ENCODE data around the gene TAGLN2. TPM values are rescaled to one million over a fixed set of nuclear protein-coding genes. Genes with fewer than 3 reads are reported as not detected.
A peak's percentile ranks its signal among the peaks of the same experiment; 100 is the strongest.

The TAGLN2 gene
- 457 TPM for polyA plus RNA-seq (2013, experiment 1 of 2; ENCODE audit: insufficient read length)
- polyA plus RNA-seq (2013, experiment 2 of 2; ENCODE audit: insufficient read length) = 474 TPM

GRCh38 chr1:159924791-159925718 is at the start of gene TAGLN2:
TSS of gene TAGLN2 (minus strand) at chr1:159925507. CDS start at chr1:159920509, 4,998 bp downstream.
- peak; percentile 92 for DNase-seq

DNA sequence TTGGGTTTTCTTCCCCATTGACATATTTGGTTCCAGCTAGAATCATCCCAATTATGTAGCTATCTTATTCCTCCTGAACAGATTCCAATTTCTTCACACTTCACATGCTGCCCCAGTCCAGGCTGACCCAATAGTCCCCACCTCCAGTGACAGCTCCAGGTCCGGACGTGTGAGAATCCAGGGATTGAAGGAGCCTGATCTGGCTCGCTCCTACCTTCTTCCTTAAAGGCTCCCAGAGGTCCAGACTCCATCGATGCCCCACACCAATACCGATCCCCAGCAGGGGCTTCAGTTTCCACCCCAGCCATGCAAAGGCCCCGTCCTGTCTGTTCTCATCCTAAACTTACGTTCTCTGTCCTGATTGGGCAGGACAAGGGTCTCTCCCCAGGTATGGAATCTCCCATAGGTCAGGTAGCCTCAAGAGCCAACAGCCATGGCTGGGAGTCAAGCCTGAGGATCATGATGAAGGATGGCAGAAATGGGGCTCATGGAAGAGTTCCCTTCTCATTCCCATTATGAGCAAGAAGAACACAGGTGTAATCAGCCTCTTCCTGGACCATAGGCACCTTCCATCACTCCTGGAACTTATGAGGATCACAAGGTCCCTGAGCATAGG is 49.2 kb upstream of the TAGLN2 start:
- DNase-seq = no peak

- DNase-seq = no peak
Observed at GRCh38 chr1:159973350-159973940, 48.1 kb upstream of the TAGLN2 start.

DNA sequence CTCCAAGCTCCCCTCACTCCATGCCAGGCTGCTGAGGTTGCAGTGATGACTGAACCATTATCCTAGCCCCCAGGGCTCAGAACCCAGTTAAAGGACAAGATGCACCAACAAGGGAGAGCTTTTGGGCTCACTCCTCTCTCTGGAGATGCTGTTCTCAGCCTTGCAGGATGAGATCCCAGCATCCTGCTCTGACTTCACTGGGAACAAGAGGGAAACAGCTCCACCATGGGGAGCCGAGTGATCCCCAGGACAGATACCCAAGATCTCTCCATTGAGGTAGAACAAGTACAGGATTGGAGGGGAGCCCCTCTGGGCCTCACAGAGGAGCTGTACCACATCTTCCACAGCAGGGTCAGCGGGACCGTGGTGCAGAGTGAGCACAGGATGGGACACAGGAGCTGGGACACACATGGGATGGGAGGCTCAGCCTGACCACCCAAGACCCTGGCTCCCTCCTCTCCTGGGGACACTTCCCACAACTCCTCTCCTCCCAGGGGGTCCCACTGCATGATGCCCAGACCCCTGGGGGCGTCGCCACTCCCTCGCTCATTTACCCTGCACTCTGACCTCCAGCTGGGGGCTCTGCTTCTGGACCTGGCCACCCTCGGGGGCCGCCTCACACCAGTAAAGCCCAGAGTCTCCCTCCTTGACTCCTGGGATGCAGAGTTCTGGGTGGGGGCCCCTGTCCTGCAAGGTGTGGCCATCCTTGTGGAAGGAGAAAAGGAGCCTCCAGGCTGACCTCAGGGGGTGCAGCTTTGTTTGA is 47.3 kb upstream of the TAGLN2 start:
- no peak for DNase-seq

DNA sequence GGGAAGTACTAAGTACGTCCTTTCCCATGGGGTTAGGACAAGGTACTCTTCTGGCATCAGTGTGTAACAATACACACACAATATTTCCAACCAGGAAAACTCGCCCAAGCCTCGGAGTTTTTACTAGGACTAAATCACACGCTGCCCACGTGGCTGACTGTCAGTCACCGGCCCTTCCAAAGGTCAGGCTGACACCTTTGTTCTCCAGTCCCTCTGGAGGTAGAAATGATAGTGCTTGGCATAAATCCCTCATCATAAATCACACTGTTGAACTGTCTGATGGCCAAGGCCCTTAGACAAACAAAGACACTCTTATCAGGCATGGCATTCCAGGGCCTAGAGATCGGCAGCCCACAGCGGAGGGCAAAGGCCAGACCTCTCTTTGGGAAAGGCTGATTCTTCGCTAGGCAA is 45.6 kb upstream of the TAGLN2 start:
- no peak for DNase-seq

- no peak for DNase-seq
Observed at GRCh38 chr1:159968901-159969300, 43.6 kb upstream of the TAGLN2 start.

DNA sequence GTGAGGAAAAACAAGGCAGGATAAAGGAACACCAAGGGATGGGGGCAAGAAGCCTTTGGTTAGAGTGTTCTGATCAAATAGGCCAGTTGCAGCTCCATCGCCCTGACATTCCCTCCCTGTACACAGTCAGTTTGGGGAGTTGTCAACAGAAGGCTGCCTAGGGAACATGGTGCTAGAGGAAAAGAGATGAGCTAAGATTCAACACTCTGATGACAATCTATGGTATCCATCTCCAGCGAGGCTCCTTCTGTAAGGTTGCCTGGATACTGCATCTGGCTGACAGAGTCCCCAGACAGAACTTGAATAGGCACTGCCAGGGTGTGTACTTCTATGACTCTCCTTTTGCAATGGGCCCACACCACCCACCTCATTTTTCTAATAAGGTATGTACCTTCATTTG is 40.0 kb upstream of the TAGLN2 start:
- no peak for DNase-seq

DNA sequence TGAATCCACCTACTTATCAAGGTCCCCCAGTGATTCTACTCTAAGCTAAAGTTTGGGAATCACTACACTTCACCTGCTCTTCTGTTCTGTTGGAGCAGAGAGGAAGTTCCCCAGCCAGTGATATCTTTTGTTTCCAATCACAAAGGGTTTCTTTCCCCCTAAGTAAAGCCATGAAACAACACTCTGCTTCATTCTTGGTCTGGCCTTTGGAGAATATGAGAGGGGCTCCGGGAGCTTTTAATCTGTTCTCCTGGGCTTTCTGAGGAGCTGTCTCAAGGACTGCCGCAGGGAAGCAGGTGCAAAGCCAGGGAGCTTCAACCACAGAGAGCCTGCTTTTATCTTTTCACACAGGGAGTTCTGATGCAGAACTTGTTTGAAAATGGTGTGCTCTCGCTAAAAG is 38.8 kb upstream of the TAGLN2 start:
- DNase-seq = no peak

DNA sequence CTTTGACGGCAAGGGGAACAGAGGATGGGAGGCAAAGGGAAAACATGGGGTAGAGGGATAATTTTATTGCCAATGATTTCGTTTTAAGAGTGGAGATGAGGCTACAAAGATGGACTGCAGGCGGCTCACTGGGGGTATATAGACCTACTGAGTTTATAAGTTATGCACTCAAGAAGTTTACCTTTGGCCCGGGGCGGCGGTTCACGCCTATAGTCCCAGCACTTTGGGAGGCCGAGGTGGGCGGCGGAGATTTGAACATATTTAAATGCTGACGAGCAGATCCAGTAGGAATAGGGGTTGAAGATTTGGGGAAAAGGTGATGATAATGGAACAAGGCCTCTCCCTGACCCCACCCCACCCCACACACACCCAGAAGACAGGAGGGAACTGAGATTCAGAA is 36.9 kb upstream of the TAGLN2 start:
- DNase-seq = no peak

DNA sequence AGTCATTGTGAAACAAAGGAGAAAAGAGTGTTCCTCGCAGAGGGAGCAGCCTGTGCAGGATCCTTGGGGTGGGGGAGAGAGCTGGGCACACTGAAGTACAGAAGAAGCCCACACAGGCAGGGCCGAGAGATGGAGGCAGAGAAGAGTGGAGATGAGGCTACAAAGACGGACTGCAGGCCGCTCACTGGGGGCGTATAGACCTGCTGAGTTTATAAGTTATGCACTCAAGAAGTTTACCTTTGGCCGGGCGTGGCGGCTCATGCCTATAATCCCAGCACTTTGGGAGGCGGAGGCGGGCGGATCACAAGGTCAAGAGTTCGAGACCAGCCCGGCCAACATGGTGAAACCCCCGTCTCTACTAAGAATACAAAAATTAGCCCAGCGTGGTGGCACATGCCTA is 36.3 kb upstream of the TAGLN2 start:
- DNase-seq = no peak

GRCh38 chr1:159960721-159961381 is 35.5 kb upstream of the TAGLN2 start:
- DNase-seq = peak; percentile 86

- peak; percentile 13 for DNase-seq
Observed at GRCh38 chr1:159959451-159959850, 34.1 kb upstream of the TAGLN2 start.

DNA sequence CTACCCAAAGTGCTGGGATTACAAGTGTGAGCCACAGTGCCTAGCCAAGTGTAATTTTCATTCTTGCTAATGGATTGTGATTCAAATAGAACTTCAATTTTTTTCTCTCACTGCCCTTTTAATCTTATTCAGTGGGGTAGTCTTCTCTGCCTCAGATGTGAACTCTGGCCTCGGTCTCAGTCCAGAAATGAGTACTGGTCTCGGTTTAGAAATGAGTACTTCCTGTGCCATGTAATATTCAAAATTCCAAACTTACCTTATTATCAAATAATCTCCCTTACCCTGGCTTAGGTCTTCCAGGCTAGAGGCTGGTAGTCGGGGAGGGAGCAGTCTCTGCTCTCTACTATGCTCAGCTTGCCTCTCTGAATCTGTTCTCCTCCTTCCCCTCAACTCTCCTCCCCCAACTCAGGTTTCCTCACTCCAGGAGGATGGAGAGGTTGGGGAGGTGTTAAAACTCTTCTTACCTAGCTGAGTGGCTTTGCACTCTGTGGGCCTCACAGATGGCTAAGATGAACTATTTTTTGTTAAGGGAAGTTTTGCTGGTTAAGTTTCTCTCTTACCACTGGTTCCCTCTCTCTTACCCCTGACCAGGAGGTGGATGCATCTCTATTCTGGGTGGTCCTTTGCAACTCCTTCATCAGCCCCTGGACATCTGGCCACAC is 33.5 kb upstream of the TAGLN2 start:
- DNase-seq = no peak

DNA sequence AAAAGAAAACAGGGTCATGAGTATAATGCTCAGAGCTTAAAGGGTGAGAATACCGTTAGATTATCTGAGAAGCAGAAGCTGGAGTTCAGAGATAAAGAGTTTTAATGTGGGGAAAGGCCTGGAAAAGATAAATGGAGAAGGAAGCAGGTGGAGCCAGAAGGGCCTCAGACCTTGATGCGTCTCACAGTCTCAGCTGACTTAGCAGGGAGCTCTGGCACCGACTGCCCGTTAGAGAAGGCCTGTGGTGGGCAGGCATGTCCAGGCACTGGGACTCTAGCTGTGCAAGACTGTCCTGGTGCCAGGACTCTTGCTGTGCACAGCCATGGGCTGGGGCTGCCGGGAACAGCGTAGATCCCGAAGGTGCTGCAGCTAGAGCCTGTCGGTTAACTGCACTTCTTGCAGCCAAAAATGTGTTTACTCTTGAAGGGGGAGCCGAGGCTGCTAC is 32.5 kb upstream of the TAGLN2 start:
- DNase-seq = no peak

DNA sequence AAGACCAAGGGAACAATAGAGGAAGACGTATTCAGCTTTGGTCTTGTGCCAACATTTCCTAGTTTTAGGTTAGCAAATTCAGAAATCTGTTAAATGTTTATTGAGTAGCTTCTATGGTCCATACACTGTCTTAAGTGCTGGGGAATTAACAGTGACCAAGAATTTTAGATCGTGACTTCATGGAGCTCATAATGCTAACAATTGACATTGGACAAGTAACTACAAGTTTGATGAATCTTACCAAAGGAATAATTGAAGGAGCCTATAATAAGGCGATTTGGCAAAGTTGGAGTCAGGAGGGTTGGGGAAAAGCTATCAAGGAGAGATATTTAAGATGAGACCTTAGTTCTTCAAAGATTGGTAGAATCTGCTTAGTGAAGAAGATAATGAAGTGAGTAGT is 30.1 kb upstream of the TAGLN2 start:
- DNase-seq = no peak

DNA sequence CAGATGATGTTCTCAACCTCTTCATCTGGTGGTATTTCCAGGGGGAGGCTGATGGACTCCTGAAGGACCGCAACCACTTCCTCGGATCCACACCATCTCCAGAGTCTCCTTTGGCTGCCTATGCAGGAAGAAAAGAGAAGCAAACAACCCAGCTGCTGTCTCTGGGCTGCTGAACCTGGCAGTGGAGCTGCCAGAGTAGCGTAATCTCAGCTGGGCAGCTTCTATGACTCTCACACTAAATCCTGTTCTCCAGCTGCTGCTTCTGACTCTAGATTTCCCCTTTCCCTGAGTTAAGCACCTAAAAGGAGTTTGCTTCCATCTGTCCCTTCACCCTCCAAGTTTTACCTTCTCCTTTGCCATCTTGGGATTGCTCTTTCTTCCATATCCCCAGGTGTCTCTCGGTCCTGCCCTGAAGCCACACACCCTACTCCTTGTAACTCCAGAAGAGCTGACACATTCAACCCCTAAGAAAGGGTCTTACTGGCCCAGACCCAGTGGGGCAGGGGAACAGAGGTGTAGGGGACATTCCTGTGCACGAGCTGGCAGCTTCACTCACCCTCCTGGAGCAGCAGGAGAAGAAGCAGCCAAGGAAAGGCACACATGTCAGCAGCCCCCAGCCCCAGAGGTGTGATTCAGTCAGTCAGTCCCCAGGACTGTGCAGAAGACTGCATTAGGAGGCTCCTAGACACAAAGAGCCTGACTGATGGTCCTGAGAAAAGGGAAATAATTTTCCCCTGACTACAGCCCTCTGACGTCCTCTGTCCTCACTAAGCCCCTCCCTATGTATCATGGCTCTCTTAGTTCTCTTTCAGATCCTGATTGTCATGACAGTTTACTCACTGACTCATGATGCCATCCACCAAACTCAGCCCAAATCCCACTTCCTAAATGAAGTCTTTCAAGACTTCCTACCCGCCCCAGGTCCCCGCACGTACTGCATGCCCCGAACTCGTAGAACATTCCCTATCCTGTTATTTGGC is 28.5 kb upstream of the TAGLN2 start, which contains the start of gene SLAMF9:
SLAMF9 (minus strand) TSS at position 702 of the 980 bp plus-strand sequence; CDS start at position 602, 100 bp downstream.
- DNase-seq = peak; percentile 49

GRCh38 chr1:159952932-159953331 is 27.6 kb upstream of the TAGLN2 start:
- no peak for DNase-seq

DNA sequence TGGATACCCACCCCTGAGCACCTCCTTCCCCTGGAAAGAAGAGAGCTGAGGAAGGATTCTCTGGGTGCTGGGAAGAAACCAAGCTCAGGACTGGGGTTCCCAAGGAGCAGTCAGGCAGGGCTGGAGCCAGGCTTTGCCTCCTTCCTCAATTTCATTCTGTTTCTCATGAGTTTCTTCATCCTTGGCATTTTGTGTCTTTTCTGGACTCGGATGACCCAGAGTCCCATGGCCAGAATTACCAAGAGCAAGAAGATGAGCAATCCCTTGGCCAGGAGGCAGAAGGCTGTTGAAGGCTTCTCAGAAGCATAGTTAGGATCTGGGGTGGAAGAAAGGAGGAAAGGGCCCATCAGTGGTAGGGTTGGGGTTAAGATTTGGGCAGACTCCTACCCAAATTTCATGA is 26.2 kb upstream of the TAGLN2 start:
- DNase-seq = no peak

DNA sequence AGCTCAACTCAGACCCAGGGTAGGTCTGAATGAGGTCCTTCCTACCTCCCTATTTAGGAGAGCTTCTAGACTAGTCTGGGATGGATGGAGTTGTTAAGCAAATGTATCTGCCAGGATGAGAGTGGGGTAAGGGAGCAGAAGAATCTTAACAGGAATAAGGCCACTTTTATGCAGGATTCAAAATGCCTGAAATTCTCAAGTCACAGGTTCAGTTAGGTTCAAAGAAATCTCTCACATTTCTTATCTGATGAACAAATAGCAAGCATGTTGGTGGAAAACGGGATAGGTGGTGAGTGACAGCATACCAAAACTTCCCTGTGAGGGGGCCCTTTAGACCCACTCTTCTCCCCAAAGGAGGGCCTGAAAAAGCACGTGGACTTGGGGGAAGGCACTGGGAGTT is 25.7 kb upstream of the TAGLN2 start:
- no peak for DNase-seq

GRCh38 chr1:159949981-159950381 is 24.7 kb upstream of the TAGLN2 start:
- DNase-seq = no peak

Measured in fibroblast of skin of abdomen (primary cell).